ENCODE results near the gene PRAF2.

DNA sequence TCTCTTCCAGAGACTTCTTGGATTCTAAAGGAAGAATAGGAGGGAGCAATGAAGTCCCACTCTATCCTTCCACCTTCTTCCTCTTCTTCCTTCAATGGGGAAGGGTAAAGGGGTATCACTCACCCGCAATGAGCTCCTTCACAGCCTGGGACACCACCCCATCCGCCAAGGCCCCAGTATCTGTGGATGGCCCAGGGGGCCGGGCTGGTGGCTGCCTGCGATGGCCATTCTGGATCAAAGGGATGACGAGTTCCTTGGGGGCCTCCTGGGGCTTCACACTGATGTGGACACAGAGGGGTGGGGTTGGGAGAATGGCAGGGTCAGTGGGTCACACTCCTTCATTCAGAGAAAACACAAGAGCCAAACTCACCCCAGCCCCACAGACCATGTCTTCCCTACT, 48.7 kb upstream of the PRAF2 start:
- TF ChIP-seq GABPB1 (CRISPR knock-in tag; IDR thresholded peaks at IDR 0.05) (no peak), CBX5 (IDR thresholded peaks at IDR 0.05; ENCODE audit: borderline replicate concordance, low read depth) (no peak), PURB (CRISPR knock-in tag; IDR thresholded peaks at IDR 0.05; ENCODE audit: low read depth) (no peak), FOXK1 (CRISPR knock-in tag; IDR thresholded peaks at IDR 0.05; ENCODE audit: borderline replicate concordance) (no peak), USF1 (CRISPR knock-in tag; IDR thresholded peaks at IDR 0.05) (no peak), MBD1 (CRISPR knock-in tag; IDR thresholded peaks at IDR 0.05) (no peak), SRSF9 (IDR thresholded peaks at IDR 0.05; ENCODE audit: borderline replicate concordance, low read depth, low read length) (no peak)
- TF ChIP-seq, protein P1, sequence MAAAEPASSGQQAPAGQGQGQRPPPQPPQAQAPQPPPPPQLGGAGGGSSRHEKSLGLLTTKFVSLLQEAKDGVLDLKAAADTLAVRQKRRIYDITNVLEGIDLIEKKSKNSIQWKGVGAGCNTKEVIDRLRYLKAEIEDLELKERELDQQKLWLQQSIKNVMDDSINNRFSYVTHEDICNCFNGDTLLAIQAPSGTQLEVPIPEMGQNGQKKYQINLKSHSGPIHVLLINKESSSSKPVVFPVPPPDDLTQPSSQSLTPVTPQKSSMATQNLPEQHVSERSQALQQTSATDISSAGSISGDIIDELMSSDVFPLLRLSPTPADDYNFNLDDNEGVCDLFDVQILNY (CRISPR knock-in tag; IDR thresholded peaks at IDR 0.05): no peak
- TF ChIP-seq, protein P2, sequence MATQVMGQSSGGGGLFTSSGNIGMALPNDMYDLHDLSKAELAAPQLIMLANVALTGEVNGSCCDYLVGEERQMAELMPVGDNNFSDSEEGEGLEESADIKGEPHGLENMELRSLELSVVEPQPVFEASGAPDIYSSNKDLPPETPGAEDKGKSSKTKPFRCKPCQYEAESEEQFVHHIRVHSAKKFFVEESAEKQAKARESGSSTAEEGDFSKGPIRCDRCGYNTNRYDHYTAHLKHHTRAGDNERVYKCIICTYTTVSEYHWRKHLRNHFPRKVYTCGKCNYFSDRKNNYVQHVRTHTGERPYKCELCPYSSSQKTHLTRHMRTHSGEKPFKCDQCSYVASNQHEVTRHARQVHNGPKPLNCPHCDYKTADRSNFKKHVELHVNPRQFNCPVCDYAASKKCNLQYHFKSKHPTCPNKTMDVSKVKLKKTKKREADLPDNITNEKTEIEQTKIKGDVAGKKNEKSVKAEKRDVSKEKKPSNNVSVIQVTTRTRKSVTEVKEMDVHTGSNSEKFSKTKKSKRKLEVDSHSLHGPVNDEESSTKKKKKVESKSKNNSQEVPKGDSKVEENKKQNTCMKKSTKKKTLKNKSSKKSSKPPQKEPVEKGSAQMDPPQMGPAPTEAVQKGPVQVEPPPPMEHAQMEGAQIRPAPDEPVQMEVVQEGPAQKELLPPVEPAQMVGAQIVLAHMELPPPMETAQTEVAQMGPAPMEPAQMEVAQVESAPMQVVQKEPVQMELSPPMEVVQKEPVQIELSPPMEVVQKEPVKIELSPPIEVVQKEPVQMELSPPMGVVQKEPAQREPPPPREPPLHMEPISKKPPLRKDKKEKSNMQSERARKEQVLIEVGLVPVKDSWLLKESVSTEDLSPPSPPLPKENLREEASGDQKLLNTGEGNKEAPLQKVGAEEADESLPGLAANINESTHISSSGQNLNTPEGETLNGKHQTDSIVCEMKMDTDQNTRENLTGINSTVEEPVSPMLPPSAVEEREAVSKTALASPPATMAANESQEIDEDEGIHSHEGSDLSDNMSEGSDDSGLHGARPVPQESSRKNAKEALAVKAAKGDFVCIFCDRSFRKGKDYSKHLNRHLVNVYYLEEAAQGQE (IDR thresholded peaks at IDR 0.05; ENCODE audit: borderline replicate concordance): no peak
- TF ChIP-seq, protein P2 (CRISPR knock-in tag; IDR thresholded peaks at IDR 0.05; ENCODE audit: low read depth): no peak
